Esophagus squamous epithelium (tissue), 4 donors: ENCODE results near the gene ADAM12.

Source experiments
- POLR2A ChIP-seq, 4 donors: fragments of 450-650 bp; IDR thresholded peaks; one replicate each; pipeline ENCODE4 v1.6.1; 2017; ENCODE audit warnings: antibody characterized with exemption in 4 of 4, mild to moderate bottlenecking in 4 of 4, moderate library complexity in 3 of 4
- TF ChIP-seq, protein P1 (sequence below), 6 experiments: fragments of 450-650 bp in 4 of 6; fragments of 200-600 bp in 2 of 6; sonication (generic) in 2 of 6; IDR thresholded peaks; one replicate each; pipeline ENCODE4 v1.5.1; 2016 to 2019; ENCODE audit warnings: antibody characterized with exemption in 6 of 6, mild to moderate bottlenecking in 4 of 6, moderate library complexity in 4 of 6

DNA sequence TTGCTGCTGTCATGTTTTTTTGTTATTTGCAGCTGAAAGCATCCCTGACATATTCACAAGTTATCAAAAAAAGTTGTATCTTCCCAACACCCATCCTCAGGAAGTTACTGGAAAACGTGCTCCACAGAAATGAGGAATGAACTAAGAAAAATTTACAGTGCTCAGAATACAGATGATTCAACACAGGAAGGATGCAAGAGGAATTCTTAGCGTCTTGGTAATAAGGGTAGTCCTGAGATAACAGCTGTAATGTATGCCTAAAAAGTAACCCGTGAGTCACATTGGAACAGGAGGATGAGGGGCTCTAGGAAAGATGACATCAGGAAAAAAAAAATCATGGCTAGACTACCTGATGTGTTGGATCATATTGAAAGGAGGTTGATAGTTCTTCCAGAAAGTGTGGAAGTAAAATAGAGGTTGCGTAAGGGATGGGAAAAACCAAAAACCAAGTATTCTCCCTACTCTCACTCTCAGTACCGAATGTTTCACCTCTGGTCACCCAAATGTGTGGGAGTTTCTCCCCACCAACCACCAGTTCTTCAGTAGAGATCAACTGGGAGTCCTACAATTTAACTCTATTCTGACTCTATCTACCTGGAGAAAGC is 3.9 kb downstream of the ADAM12 start:
- TF ChIP-seq, protein P1, sequence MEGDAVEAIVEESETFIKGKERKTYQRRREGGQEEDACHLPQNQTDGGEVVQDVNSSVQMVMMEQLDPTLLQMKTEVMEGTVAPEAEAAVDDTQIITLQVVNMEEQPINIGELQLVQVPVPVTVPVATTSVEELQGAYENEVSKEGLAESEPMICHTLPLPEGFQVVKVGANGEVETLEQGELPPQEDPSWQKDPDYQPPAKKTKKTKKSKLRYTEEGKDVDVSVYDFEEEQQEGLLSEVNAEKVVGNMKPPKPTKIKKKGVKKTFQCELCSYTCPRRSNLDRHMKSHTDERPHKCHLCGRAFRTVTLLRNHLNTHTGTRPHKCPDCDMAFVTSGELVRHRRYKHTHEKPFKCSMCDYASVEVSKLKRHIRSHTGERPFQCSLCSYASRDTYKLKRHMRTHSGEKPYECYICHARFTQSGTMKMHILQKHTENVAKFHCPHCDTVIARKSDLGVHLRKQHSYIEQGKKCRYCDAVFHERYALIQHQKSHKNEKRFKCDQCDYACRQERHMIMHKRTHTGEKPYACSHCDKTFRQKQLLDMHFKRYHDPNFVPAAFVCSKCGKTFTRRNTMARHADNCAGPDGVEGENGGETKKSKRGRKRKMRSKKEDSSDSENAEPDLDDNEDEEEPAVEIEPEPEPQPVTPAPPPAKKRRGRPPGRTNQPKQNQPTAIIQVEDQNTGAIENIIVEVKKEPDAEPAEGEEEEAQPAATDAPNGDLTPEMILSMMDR (IDR thresholded peaks at IDR 0.05), result no peak
- TF ChIP-seq POLR2A (IDR thresholded peaks at IDR 0.05), result no peak
